GM21423 (cell line): ENCODE data around the gene TRPM3.

Experiments used
- ATAC-seq: cut with Tn5 transposase; IDR thresholded peaks from one replicate; pipeline ENCODE4 v1.9.1; 2021; ENCODE audit warnings: mild to moderate bottlenecking, moderate library complexity; ENCODE audit not compliant: unreplicated experiment

The TRPM3 gene

GRCh38 chr9:71121275-71122021 lies at the start of gene TRPM3:
TRPM3 (minus strand) TSS chr9:71121621; CDS start chr9:71121354, 267 bp downstream.
- ATAC-seq: no peak

- ATAC-seq: no peak
Observed at GRCh38 chr9:71168418-71168817, 47.0 kb upstream of the TRPM3 start.

- ATAC-seq: no peak
Observed at GRCh38 chr9:71162126-71162525, 40.7 kb upstream of the TRPM3 start.

- no peak for ATAC-seq
Observed at GRCh38 chr9:71157731-71158130, 36.3 kb upstream of the TRPM3 start.

GRCh38 chr9:71147368-71147767 lies 25.9 kb upstream of the TRPM3 start:
- no peak for ATAC-seq

- no peak for ATAC-seq
Observed at GRCh38 chr9:71146511-71146910, 25.1 kb upstream of the TRPM3 start.

- no peak for ATAC-seq
Observed at GRCh38 chr9:71145179-71145578, 23.8 kb upstream of the TRPM3 start.

- ATAC-seq: no peak
Observed at GRCh38 chr9:71144495-71144894, 23.1 kb upstream of the TRPM3 start.

- no peak for ATAC-seq
Observed at GRCh38 chr9:71136696-71137095, 15.3 kb upstream of the TRPM3 start.

- no peak for ATAC-seq
Observed at GRCh38 chr9:71131145-71131544, 9.7 kb upstream of the TRPM3 start.

GRCh38 chr9:71130521-71130920 lies 9.1 kb upstream of the TRPM3 start:
- no peak for ATAC-seq

GRCh38 chr9:71128796-71129195 lies 7.4 kb upstream of the TRPM3 start:
- ATAC-seq: no peak

GRCh38 chr9:71127301-71127700 lies 5.9 kb upstream of the TRPM3 start:
- ATAC-seq: no peak

- no peak for ATAC-seq
Observed at GRCh38 chr9:71122421-71122820, 1.0 kb upstream of the TRPM3 start.

- ATAC-seq: no peak
Observed at GRCh38 chr9:71122022-71122275, 528 bp upstream of the TRPM3 start.

- ATAC-seq: no peak
Observed at GRCh38 chr9:71120501-71121247, 747 bp downstream of the TRPM3 start.

- ATAC-seq: no peak
Observed at GRCh38 chr9:71119746-71120145, 1.7 kb downstream of the TRPM3 start.

GRCh38 chr9:71118324-71118723 lies 3.1 kb downstream of the TRPM3 start:
- ATAC-seq: no peak

GRCh38 chr9:71115448-71115975 lies 5.9 kb downstream of the TRPM3 start:
- no peak for ATAC-seq

GRCh38 chr9:71112866-71113265 lies 8.6 kb downstream of the TRPM3 start:
- ATAC-seq: no peak

- no peak for ATAC-seq
Observed at GRCh38 chr9:71108937-71109336, 12.5 kb downstream of the TRPM3 start.

GRCh38 chr9:71106992-71107391 lies 14.4 kb downstream of the TRPM3 start:
- no peak for ATAC-seq
